ENCODE data around the gene MYL9. TPM values are rescaled to one million over a fixed set of nuclear protein-coding genes. Genes with fewer than 3 reads are reported as not detected.

The MYL9 gene
- total RNA-seq, 4 donors from 2014 or later: 2,169 to 3,466 (median 2,516) TPM

- H3K4me3 ChIP-seq: no peak overlapping the region
- DNase-seq (ENCODE audit: extremely low spot score): no peak
- no peaks in the 10 kb centered on the region for H3K9me3 ChIP-seq
- peaks cover 17 to 56% (median 50%) of the 10 kb centered on the region in 4 donors for H3K36me3 ChIP-seq
- H3K27ac ChIP-seq (replicated peaks in 1 of 4): peak overlapping the region; percentile 78 to 82 (median 81)
- 81% methylated on average over 8 of the region's 18 CpGs for WGBS
- peaks cover 2 to 56% (median 48%) of the 10 kb centered on the region in 4 donors for H3K4me1 ChIP-seq
- no peaks in the 10 kb centered on the region for H3K27me3 ChIP-seq
- intact Hi-C loops (cut with DNase I): no loop called here
- no peak for TF ChIP-seq POLR2A (IDR thresholded peaks at IDR 0.05; ENCODE audit: low read depth)
- TF ChIP-seq POLR2AphosphoS5 (IDR thresholded peaks at IDR 0.05): no peak
- TF ChIP-seq CTCF (IDR thresholded peaks at IDR 0.05): no peak
- TF ChIP-seq EP300 (IDR thresholded peaks at IDR 0.05): no peak
Observed at GRCh38 chr20:36528176-36528874, 13.0 kb upstream of the MYL9 start.

- Histone ChIP-seq H3K36me3 (peaks cover 17 to 51% (median 47%) of the 10 kb centered on the region in 4 donors), H3K4me1 (peaks cover 2 to 50% (median 43%) of the 10 kb centered on the region in 4 donors), H3K27ac (replicated peaks in 1 of 4) (peak overlapping the region; percentile 78 to 82 (median 81)), H3K27me3 (no peaks in the 10 kb centered on the region), H3K4me3 (no peak overlapping the region), H3K9me3 (no peaks in the 10 kb centered on the region)
- intact Hi-C loops (cut with DNase I): no loop called here
- no peak for TF ChIP-seq EP300 (IDR thresholded peaks at IDR 0.05)
- no peak for TF ChIP-seq POLR2AphosphoS5 (IDR thresholded peaks at IDR 0.05)
- TF ChIP-seq POLR2A (IDR thresholded peaks at IDR 0.05; ENCODE audit: low read depth): no peak
- WGBS: 87% methylated on average over 14 of the region's 14 CpGs
- no peak for DNase-seq (ENCODE audit: extremely low spot score)
Observed at GRCh38 chr20:36528875-36529417, 12.4 kb upstream of the MYL9 start.

GRCh38 chr20:36532388-36532787 lies 8.9 kb upstream of the MYL9 start:
- H3K27ac ChIP-seq (replicated peaks in 1 of 4): peak overlapping the region in 2 of 4 donors; percentile 25 to 33
- no peaks in the 10 kb centered on the region for H3K27me3 ChIP-seq
- no peak overlapping the region for H3K4me3 ChIP-seq
- 94% methylated on average over 9 of the region's 10 CpGs for WGBS
- no peaks in the 10 kb centered on the region for H3K9me3 ChIP-seq
- intact Hi-C loops (cut with DNase I): no loop called here
- H3K36me3 ChIP-seq: peaks cover 0 to 16% (median 13%) of the 10 kb centered on the region in 4 donors
- DNase-seq (ENCODE audit: extremely low spot score): no peak
- TF ChIP-seq POLR2AphosphoS5 (IDR thresholded peaks at IDR 0.05): no peak
- TF ChIP-seq POLR2A (IDR thresholded peaks at IDR 0.05; ENCODE audit: low read depth): no peak
- no peak for TF ChIP-seq CTCF (IDR thresholded peaks at IDR 0.05)
- TF ChIP-seq EP300 (IDR thresholded peaks at IDR 0.05): no peak
- H3K4me1 ChIP-seq: peaks cover 2 to 24% (median 24%) of the 10 kb centered on the region in 4 donors

GRCh38 chr20:36532822-36533221 lies 8.5 kb upstream of the MYL9 start:
- H3K36me3 ChIP-seq: peaks cover 0 to 12% (median 9%) of the 10 kb centered on the region in 4 donors
- TF ChIP-seq POLR2AphosphoS5 (IDR thresholded peaks at IDR 0.05): no peak
- no peak for TF ChIP-seq POLR2A (IDR thresholded peaks at IDR 0.05; ENCODE audit: low read depth)
- TF ChIP-seq EP300 (IDR thresholded peaks at IDR 0.05): no peak
- no peak for TF ChIP-seq CTCF (IDR thresholded peaks at IDR 0.05)
- H3K9me3 ChIP-seq: no peaks in the 10 kb centered on the region
- no peak for DNase-seq (ENCODE audit: extremely low spot score)
- no peaks in the 10 kb centered on the region for H3K27me3 ChIP-seq
- intact Hi-C loops (cut with DNase I): no loop called here
- no peak overlapping the region for H3K4me3 ChIP-seq
- H3K27ac ChIP-seq (replicated peaks in 1 of 4): peak overlapping the region in 2 of 4 donors; percentile 25 to 33
- 92% methylated on average over 3 of the region's 3 CpGs for WGBS
- peaks cover 2 to 24% (median 24%) of the 10 kb centered on the region in 4 donors for H3K4me1 ChIP-seq

- peak overlapping the region; percentile 95 to 99 (median 98) for H3K27ac ChIP-seq (replicated peaks in 1 of 4)
- peaks cover 0 to 6% (median 0%) of the 10 kb centered on the region in 4 donors for H3K36me3 ChIP-seq
- 58% methylated on average over 11 of the region's 11 CpGs for WGBS
- intact Hi-C loops (cut with DNase I): no loop called here
- H3K9me3 ChIP-seq: no peaks in the 10 kb centered on the region
- no peaks in the 10 kb centered on the region for H3K27me3 ChIP-seq
- H3K4me3 ChIP-seq: no peak overlapping the region
- no peak for DNase-seq (ENCODE audit: extremely low spot score)
- peaks cover 18 to 54% (median 48%) of the 10 kb centered on the region in 4 donors for H3K4me1 ChIP-seq
- TF ChIP-seq EP300 (IDR thresholded peaks at IDR 0.05): no peak
- TF ChIP-seq POLR2AphosphoS5 (IDR thresholded peaks at IDR 0.05): peak; percentile 28 to 34
- peak in 1 of 3 experiments; percentile 26 for TF ChIP-seq CTCF (IDR thresholded peaks at IDR 0.05)
- TF ChIP-seq POLR2A (IDR thresholded peaks at IDR 0.05; ENCODE audit: low read depth): no peak
Observed at GRCh38 chr20:36538026-36538722, 3.1 kb upstream of the MYL9 start.
